ENCODE results near the gene C2CD4D. TPM values are rescaled to one million over a fixed set of nuclear protein-coding genes. Genes with fewer than 3 reads are reported as not detected.

C2CD4D gene
- total and polyA plus RNA-seq, 10 donors = 0.03 to 0.51 (median 0.07) TPM; not detected in 7

DNA sequence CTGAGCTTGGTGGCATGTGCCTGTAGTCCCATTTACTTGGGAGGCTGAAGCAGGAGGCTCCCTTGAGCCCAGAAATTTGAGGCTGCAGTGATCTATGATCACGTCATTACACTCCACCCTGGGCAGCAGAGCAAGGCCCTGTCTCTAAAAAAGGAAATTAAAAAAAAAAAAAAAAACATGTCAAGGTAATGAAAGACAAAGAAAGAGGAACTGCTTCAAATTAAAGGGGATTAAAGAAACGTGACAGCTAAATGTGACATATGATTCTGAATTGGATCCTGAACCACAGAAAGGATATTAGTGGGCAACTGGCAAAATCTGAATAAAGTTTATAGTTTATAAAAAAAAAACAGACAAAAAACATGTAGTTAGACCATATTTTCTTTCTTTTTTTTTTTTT, 3.8 kb upstream of the C2CD4D start:
- Histone ChIP-seq H3K36me3 (no peaks in the 10 kb centered on the region), H3K9me3 (no peaks in the 10 kb centered on the region), H3K4me3 (no peak overlapping the region), H3K27me3 (replicated peaks in 1 of 7) (peaks cover 0 to 24% (median 21%) of the 10 kb centered on the region in 7 donors), H3K4me1 (peaks cover 15 to 29% (median 21%) of the 10 kb centered on the region in 6 donors), H3K27ac (no peak overlapping the region)
- intact Hi-C loops (cut with DNase I; ENCODE audit: low total_unique reads) = no loop called here
- TF ChIP-seq, protein P1, sequence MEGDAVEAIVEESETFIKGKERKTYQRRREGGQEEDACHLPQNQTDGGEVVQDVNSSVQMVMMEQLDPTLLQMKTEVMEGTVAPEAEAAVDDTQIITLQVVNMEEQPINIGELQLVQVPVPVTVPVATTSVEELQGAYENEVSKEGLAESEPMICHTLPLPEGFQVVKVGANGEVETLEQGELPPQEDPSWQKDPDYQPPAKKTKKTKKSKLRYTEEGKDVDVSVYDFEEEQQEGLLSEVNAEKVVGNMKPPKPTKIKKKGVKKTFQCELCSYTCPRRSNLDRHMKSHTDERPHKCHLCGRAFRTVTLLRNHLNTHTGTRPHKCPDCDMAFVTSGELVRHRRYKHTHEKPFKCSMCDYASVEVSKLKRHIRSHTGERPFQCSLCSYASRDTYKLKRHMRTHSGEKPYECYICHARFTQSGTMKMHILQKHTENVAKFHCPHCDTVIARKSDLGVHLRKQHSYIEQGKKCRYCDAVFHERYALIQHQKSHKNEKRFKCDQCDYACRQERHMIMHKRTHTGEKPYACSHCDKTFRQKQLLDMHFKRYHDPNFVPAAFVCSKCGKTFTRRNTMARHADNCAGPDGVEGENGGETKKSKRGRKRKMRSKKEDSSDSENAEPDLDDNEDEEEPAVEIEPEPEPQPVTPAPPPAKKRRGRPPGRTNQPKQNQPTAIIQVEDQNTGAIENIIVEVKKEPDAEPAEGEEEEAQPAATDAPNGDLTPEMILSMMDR (IDR thresholded peaks at IDR 0.05 in 8 of 11, conservative IDR thresholded peaks at IDR 0.05 in 3 of 11) = no peak
- TF ChIP-seq POLR2A (IDR thresholded peaks at IDR 0.05) (no peak), POLR2AphosphoS5 (IDR thresholded peaks at IDR 0.05) (no peak)
- 18 to 34% (median 30%) methylated on average over 2 of the region's 2 CpGs for WGBS, 5 donors
- no peak for DNase-seq

DNA sequence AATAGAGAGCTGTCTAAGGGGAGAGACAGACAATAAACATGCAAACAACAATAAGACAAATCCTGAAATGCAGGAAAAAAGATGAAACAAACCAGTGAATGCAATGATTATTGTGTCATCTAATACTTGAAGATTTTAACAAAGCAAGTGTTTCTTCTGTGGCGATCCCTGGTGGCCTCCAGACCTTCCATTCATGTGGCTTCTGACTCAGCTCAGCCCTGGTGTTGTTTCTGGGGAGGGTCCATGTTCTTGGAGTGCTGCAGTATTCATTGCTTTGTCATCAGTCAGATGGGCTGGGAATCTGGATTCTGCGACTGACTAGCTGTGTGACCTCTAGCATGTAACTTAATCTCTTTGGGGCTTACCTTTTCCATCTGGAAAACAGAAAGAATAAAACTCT, 1.5 kb upstream of the C2CD4D start:
- TF ChIP-seq, protein P1 (IDR thresholded peaks at IDR 0.05 in 8 of 11, conservative IDR thresholded peaks at IDR 0.05 in 3 of 11) = no peak
- TF ChIP-seq POLR2AphosphoS5 (IDR thresholded peaks at IDR 0.05) = no peak
- no peak for TF ChIP-seq POLR2A (IDR thresholded peaks at IDR 0.05)
- no peak for DNase-seq
- Histone ChIP-seq H3K27me3 (replicated peaks in 1 of 7) (peaks cover 0 to 41% (median 34%) of the 10 kb centered on the region in 7 donors), H3K36me3 (no peaks in the 10 kb centered on the region), H3K27ac (no peak overlapping the region), H3K4me1 (peaks cover 15 to 43% (median 35%) of the 10 kb centered on the region in 6 donors), H3K4me3 (no peak overlapping the region), H3K9me3 (no peaks in the 10 kb centered on the region)
- intact Hi-C loops (cut with DNase I; ENCODE audit: low total_unique reads) = no loop called here
- WGBS, 5 donors = 87 to 97% (median 96%) methylated on average over 2 of the region's 2 CpGs

DNA sequence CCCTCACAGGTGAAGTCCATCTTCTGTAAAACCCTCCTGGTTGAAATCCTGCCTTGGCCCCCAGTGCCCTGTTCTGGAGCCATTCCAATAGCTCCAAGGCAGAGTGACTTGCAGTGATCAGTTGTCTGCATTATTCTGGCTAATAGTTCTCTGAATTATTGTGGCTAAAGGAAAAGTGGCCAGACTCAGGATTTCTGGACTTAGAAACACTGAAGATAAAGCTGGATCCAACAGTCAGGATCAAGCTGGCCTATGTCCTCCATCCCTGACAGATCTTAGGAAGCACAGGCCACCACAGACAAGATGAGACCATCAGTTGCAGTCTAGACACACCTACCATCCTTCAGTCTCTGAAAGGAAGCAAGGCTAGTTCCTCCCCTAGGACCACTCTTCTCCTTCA, 801 bp upstream of the C2CD4D start:
- Histone ChIP-seq H3K9me3 (no peaks in the 10 kb centered on the region), H3K27me3 (replicated peaks in 1 of 7) (peaks cover 0 to 41% (median 34%) of the 10 kb centered on the region in 7 donors), H3K4me3 (peak overlapping the region in 2 of 8 donors; percentile 36 to 71), H3K27ac (peak overlapping the region in 3 of 8 donors; percentile 53 to 69 (median 61)), H3K4me1 (peaks cover 15 to 43% (median 35%) of the 10 kb centered on the region in 6 donors), H3K36me3 (no peaks in the 10 kb centered on the region)
- TF ChIP-seq, protein P1 (IDR thresholded peaks at IDR 0.05 in 8 of 11, conservative IDR thresholded peaks at IDR 0.05 in 3 of 11) = no peak
- TF ChIP-seq POLR2A (IDR thresholded peaks at IDR 0.05) (no peak), POLR2AphosphoS5 (IDR thresholded peaks at IDR 0.05) (no peak)
- no peak for DNase-seq
- intact Hi-C loops (cut with DNase I; ENCODE audit: low total_unique reads) = no loop called here

DNA sequence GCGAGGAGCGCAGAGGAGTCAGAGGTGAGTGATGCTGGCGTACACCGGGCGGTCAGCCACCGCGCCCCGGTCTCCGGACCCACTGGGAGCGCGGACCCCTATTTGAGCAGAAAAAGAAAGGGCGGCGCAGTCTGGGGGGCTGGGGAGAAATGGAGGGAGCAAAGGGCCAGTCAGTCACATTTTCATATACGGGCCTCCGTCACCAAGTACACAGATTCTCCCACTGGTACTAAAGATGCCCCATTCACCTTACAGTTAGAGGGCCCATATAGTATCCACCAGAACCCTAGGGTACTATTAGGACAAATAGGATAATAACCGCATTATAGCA, 573 bp downstream of the C2CD4D start:
- DNase-seq = no peak
- intact Hi-C loops (cut with DNase I; ENCODE audit: low total_unique reads) = loop anchor here (10.0 kb wide), 1 partner anchor 244 kb away; no protein-coding TSS in a partner anchor
- Histone ChIP-seq H3K4me1 (peaks cover 15 to 46% (median 35%) of the 10 kb centered on the region in 6 donors), H3K27ac (peak overlapping the region in 3 of 8 donors; percentile 66 to 69 (median 67)), H3K36me3 (no peaks in the 10 kb centered on the region), H3K9me3 (no peaks in the 10 kb centered on the region), H3K27me3 (replicated peaks in 1 of 7) (peaks cover 0 to 41% (median 34%) of the 10 kb centered on the region in 7 donors), H3K4me3 (peak overlapping the region; percentile 8 to 71 (median 46))
- 10 to 13% (median 11%) methylated on average over 15 to 16 of the region's 16 CpGs for WGBS, 5 donors
- TF ChIP-seq POLR2AphosphoS5 (IDR thresholded peaks at IDR 0.05) = no peak
- no peak for TF ChIP-seq POLR2A (IDR thresholded peaks at IDR 0.05)
- TF ChIP-seq, protein P1 (IDR thresholded peaks at IDR 0.05 in 8 of 11, conservative IDR thresholded peaks at IDR 0.05 in 3 of 11) = no peak

Measured in spleen (tissue), 11 donors.